Measurements from ENCODE around the gene MAPK9. TPM values are rescaled to one million over a fixed set of nuclear protein-coding genes. Genes with fewer than 3 reads are reported as not detected.

Gene MAPK9
- total RNA-seq, 1 experiment from 2014 or later, result 43.4 TPM

GRCh38 chr5:180251887-180252286 lies 40.0 kb downstream of the MAPK9 start:
- Histone ChIP-seq H3K79me2 (ENCODE audit: insufficient read depth, low read length) (no peaks in the 10 kb centered on the region), H3K4me3 (replicated peaks in 1 of 2; ENCODE audit: low read depth in 1 of 2, low read length in 2 of 2) (no peak overlapping the region), H3K9me3 (ENCODE audit: control insufficient read depth in 1 of 2, insufficient read depth in 1 of 2, low read depth in 1 of 2, low read length in 2 of 2) (peaks cover 22 to 41% of the 10 kb centered on the region in 2 experiments; a peak in 2 of 4 replicates), H3K9ac (ENCODE audit: low read length) (no peak overlapping the region), H3K27ac (ENCODE audit: low read depth, low read length) (no peak overlapping the region), H3K9me2 (ENCODE audit: insufficient read depth) (no peaks in the 10 kb centered on the region), H3K27me3 (ENCODE audit: insufficient read depth, low read length) (no peaks in the 10 kb centered on the region), H2AFZ (ENCODE audit: low read depth, low read length, poor library complexity, severe bottlenecking) (no peak overlapping the region), H3K4me2 (ENCODE audit: low read length) (no peak overlapping the region), H3K4me1 (ENCODE audit: control insufficient read depth in 1 of 2, insufficient read depth in 2 of 2, low read length in 2 of 2) (no peaks in the 10 kb centered on the region), H4K20me1 (ENCODE audit: insufficient read depth) (no peaks in the 10 kb centered on the region), H3K36me3 (ENCODE audit: control insufficient read depth in 1 of 2, insufficient read depth in 2 of 2, low read length in 2 of 2) (peaks cover 5 to 37% of the 10 kb centered on the region in 2 experiments)
- ATAC-seq (no peak), DNase-seq (ENCODE audit: low read depth, low spot score) (no peak)
- intact Hi-C loops (cut with micrococcal nuclease), result no loop called here
- ChIA-PET POLR2A (no interaction called here), CTCF (no interaction called here), RAD21 (ENCODE audit: low non-redundant PET in 1 of 2, low total read pairs in 2 of 2, uncharacterized antibody in 2 of 2, unreplicated experiment in 2 of 2) (no interaction called here)
- TF ChIP-seq CBX3 (IDR thresholded peaks at IDR 0.05; ENCODE audit: low read depth) (no peak), JUND (IDR thresholded peaks at IDR 0.05) (no peak), CEBPB (IDR thresholded peaks at IDR 0.05; ENCODE audit: low read depth) (no peak), TCF7L2 (IDR thresholded peaks at IDR 0.05; ENCODE audit: borderline replicate concordance, extremely low read depth, insufficient read depth, insufficient read length) (no peak), POLR2A (IDR thresholded peaks at IDR 0.05; ENCODE audit: borderline replicate concordance, extremely low read depth, insufficient read depth, insufficient read length) (no peak), YY1 (IDR thresholded peaks at IDR 0.05; ENCODE audit: extremely low read depth, insufficient replicate concordance, low read depth, low read length) (no peak), FOSL1 (IDR thresholded peaks at IDR 0.05; ENCODE audit: low read depth) (no peak), SRF (IDR thresholded peaks at IDR 0.05; ENCODE audit: low read depth) (no peak), SIN3A (IDR thresholded peaks at IDR 0.05; ENCODE audit: low read depth) (no peak), CTCF (IDR thresholded peaks at IDR 0.05 in 2 of 3, conservative IDR thresholded peaks at IDR 0.05 in 1 of 3; ENCODE audit: borderline replicate concordance in 1 of 3, insufficient read depth in 1 of 3, low read depth in 2 of 3, low read length in 2 of 3) (no peak), ZNF274 (IDR thresholded peaks at IDR 0.05; ENCODE audit: low read depth, low read length) (no peak), ELF1 (IDR thresholded peaks at IDR 0.05; ENCODE audit: borderline replicate concordance, low read depth) (no peak), POLR2AphosphoS5 (IDR thresholded peaks at IDR 0.05; ENCODE audit: low read depth, low read length) (no peak)
- TF ChIP-seq, protein P1, sequence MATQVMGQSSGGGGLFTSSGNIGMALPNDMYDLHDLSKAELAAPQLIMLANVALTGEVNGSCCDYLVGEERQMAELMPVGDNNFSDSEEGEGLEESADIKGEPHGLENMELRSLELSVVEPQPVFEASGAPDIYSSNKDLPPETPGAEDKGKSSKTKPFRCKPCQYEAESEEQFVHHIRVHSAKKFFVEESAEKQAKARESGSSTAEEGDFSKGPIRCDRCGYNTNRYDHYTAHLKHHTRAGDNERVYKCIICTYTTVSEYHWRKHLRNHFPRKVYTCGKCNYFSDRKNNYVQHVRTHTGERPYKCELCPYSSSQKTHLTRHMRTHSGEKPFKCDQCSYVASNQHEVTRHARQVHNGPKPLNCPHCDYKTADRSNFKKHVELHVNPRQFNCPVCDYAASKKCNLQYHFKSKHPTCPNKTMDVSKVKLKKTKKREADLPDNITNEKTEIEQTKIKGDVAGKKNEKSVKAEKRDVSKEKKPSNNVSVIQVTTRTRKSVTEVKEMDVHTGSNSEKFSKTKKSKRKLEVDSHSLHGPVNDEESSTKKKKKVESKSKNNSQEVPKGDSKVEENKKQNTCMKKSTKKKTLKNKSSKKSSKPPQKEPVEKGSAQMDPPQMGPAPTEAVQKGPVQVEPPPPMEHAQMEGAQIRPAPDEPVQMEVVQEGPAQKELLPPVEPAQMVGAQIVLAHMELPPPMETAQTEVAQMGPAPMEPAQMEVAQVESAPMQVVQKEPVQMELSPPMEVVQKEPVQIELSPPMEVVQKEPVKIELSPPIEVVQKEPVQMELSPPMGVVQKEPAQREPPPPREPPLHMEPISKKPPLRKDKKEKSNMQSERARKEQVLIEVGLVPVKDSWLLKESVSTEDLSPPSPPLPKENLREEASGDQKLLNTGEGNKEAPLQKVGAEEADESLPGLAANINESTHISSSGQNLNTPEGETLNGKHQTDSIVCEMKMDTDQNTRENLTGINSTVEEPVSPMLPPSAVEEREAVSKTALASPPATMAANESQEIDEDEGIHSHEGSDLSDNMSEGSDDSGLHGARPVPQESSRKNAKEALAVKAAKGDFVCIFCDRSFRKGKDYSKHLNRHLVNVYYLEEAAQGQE (IDR thresholded peaks at IDR 0.05; ENCODE audit: low read depth), result no peak
- no TSS peak for BruUV-seq (replicated peaks)

Measured in HCT116 (cell line).